HG03354 (cell line): Measurements from ENCODE around the gene PLCG1.
A peak's percentile ranks its signal among the peaks of the same experiment; 100 is the strongest.

Source experiments
- ATAC-seq: cut with Tn5 transposase; IDR thresholded peaks from one replicate; pipeline ENCODE4 v1.9.1; 2021; ENCODE audit warnings: mild to moderate bottlenecking; ENCODE audit not compliant: unreplicated experiment, poor library complexity, severe bottlenecking

The PLCG1 gene

DNA sequence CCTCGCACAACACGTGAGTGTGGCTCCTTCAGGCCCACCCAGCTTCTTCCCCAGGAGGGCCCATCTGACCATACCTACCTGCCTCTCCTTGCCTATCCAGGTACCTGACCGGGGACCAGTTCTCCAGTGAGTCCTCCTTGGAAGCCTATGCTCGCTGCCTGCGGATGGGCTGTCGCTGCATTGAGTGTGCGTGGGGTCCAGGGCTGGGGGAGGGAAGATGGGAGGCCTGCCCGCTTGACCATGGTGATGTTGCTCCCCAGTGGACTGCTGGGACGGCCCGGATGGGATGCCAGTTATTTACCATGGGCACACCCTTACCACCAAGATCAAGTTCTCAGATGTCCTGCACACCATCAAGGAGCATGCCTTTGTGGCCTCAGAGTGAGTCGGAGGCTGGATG, 26.5 kb downstream of the PLCG1 start:
- ATAC-seq, result no peak

DNA sequence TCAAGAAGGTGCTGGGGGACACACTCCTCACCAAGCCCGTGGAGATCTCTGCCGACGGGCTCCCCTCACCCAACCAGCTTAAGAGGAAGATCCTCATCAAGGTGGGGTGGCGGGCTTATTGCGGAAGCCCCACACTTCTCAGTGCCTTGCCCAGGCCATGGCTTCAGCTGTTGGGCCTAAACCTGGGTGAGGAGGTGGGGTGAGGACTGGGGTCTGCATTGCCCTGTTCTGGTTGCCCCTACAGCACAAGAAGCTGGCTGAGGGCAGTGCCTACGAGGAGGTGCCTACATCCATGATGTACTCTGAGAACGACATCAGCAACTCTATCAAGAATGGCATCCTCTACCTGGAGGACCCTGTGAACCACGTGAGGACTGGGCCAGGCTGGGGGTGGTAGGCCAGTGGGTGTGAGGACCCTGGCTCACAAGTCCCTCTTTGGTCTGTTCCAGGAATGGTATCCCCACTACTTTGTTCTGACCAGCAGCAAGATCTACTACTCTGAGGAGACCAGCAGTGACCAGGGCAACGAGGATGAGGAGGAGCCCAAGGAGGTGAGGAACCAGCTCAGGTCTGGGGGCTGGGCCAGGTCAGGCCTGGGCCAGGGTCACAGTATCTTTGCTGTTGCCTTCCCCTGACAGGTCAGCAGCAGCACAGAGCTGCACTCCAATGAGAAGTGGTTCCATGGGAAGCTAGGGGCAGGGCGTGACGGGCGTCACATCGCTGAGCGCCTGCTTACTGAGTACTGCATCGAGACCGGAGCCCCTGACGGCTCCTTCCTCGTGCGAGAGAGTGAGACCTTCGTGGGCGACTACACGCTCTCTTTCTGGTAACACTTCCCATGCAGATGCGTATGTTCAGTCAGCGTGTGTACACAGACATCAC, 27.9 kb downstream of the PLCG1 start:
- no peak for ATAC-seq

DNA sequence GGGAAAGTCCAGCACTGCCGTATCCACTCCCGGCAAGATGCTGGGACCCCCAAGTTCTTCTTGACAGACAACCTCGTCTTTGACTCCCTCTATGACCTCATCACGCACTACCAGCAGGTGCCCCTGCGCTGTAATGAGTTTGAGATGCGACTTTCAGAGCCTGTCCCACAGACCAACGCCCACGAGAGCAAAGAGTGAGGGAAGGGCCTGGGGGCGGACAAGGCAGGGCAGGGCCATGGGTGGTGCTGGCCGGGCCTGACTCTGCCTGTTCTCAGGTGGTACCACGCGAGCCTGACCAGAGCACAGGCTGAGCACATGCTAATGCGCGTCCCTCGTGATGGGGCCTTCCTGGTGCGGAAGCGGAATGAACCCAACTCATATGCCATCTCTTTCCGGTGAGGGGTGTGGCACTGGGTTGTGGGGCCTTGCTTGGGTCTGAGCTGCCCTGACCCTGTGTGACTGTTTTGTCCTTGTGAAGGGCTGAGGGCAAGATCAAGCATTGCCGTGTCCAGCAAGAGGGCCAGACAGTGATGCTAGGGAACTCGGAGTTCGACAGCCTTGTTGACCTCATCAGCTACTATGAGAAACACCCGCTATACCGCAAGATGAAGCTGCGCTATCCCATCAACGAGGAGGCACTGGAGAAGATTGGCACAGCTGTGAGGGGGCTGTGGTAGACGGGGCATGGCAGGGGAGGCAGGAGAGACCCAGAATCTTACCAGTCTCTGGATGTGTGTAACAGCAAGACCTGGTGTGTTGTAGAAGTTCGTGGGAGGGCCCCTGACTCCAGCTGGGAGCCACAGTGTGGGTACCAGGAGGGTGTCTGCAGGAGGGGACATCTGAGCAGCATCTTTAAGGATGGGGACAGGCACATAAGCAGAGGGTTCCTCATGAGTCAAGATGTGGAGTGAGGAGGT, 29.1 kb downstream of the PLCG1 start:
- ATAC-seq, result no peak

DNA sequence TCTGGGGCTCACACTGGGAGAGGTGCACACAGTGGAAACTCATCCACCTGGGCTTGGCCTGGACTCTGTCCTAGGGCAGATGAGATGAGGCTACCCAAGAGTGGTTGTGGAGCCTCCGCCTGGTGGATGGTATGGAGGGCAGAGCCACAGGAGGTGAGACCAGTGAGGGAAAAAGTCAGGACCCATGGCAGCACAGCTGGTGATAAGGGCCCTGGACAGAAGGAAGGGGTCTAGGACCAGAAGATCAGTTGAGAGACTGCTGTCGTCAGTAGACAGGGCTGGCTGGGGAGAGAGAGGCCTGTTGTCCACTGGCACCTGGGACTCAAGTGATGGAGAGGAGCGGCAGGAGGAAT, 29.8 kb downstream of the PLCG1 start:
- no peak for ATAC-seq

DNA sequence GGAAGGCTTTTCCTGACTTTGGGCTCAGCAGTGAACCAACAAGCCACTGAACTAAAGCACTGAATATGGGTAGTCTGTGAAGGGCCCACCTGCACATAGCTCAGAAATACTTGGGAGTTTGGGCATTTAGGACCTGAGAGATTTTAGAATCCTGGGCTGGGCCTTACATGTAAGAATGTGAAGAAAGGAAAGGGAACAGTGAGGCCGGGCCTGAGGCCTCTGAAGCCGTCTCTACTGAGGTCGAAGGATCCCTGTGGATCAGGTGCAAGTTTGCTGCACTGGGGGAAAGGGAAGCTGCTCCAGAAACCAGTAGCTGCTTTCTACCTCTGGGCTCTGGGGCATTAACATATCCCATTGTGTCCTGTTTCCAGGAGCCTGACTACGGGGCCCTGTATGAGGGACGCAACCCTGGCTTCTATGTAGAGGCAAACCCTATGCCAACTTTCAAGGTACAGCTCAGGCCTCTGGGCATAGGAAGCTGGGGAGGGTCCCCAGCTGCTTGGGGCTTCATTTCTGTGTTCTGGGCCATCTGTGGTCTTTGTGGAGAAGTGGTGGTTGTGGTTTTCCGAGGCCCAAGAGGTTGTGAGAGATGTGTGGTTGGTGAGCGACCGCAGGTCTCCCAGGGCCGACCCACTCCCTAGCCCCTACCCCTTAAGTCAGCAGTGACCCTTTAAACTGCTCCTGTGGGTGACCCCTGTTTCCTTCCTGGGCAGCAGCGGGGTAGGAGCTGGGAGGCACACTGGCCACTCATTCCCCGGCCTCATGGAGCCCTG, 30.3 kb downstream of the PLCG1 start:
- no peak for ATAC-seq

DNA sequence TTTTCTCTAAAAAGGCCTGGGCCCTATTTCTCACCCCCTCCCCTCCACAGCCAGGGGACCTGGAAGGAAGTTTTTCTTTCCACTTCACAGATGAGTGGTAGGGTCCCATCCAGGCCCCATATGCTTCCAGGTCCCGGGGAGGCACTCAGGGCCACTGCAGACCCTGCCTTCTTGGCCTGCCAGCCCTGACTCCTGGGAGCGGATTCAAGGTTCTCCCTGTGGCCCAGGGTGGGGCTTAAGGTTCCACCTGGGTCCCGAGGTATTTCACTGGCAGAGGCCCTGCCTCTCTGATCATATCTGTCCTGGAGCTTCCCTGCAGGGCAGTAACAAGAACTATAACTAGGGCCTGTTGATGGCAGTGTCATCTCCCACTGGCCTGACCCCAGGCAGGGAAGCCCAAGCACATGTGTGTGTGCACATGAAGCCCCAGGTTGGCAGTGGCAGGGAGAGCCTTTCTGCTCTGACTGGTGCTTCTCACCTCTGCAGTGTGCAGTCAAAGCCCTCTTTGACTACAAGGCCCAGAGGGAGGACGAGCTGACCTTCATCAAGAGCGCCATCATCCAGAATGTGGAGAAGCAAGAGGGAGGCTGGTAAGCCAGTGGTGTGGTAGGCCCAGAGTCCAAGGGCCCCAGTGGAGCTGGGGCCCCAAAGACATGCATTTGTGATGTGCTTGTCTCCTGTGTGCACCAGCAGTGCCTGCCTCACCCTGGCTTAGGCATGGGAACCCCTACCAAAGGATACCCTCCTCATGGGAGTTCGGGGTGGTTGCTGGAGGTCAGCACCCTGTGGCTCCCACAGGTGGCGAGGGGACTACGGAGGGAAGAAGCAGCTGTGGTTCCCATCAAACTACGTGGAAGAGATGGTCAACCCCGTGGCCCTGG, 31.2 kb downstream of the PLCG1 start:
- ATAC-seq, result no peak

DNA sequence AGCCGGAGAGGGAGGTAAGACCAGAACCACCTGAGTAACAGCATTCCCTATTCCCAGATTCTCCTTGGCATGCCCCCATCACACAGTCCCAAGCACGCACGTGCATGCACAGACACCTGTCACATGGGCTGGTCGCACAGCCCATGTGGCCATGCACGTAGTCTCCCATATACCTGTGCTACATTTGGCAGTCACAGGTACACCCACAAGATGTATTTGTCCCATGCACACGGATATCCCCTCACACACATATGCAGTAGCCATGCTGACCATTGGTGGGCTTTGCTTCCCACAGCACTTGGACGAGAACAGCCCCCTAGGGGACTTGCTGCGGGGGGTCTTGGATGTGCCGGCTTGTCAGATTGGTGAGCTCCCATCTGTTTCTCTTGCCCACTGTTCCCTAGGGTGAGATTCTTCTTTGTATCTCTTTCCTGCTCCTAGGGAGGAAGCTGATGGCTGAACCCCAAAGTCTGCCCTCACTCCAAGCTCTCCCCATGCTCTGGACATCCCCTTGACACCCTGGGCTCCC, 31.9 kb downstream of the PLCG1 start:
- ATAC-seq, result no peak

DNA sequence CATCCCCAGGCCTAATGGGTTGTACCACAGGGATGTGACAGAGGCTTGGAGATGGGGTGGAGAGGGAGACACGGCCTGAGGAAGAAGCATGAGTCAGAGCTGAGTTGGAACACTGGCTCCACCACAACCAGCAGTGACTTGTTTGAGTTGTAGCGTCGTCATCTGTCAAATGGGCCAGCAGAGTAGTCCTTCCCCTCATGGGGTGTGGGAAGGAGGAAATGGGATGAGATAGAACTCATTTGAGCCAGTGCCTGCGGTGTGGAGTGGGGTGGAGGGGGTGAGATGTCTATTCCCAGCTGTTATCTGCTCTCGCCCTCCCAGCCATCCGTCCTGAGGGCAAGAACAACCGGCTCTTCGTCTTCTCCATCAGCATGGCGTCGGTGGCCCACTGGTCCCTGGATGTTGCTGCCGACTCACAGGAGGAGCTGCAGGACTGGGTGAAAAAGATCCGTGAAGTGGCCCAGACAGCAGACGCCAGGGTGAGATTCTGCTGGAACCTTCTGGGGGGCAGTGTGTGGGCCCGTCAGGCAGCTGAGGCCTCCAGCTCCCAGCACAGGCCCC, 32.5 kb downstream of the PLCG1 start:
- ATAC-seq, result no peak

DNA sequence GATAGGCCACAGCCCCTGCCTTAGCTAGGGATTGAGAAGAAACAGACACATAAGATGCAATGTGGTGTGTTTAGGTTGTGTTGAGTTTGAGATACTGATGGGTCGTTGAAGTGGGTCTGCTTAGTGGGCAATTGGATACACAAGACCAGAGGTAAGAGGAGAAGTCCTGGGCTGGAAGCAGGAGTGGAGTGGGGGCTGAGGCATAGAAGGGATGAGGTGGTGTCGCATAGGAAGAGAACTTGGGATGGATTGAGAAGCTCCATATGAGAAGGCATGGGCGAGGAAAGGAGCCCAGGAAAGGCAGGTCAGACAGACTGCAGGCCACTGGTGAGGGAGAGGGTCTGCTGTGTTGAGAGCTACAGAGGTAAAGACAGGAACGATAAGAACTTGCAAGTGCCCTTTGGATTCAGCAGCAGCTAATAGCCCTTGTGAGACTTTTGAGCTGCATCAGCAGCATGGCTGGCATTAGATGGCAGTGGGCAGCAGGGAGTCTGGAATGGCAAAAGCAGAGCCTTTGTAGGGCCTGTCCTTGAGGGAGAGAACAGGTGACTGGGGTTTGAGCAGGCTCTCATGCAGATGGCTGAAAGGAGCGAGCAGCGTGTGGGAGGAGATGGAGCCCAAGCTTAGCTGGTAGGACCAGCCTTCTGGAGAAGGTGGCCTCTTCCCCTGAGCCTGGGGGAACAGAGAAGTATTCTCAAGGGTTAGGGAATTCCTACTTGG, 33.2 kb downstream of the PLCG1 start:
- no peak for ATAC-seq

DNA sequence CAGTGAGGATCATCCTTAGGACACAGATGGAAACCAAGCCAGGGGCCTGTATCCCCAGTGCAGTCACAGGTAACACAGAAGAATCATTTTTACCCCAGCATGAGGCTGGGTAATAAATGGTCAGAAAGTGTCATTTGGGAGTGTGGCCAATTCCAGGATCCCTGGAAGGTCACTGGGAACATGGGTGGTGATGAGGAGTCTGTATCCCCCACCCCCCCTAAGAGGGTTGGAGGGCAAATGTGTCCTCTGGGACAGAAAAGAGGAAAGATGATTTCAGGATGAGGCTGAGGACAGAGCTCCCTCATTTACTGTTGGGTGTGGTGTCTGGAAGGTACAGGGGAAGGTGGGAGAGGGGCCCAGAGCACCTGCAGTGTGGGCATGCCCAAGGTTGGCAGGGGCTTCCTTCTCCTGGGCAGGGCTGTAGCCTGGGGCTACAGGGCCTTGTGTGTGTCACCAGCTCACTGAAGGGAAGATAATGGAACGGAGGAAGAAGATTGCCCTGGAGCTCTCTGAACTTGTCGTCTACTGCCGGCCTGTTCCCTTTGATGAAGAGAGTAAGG, 34.5 kb downstream of the PLCG1 start:
- no peak for ATAC-seq

DNA sequence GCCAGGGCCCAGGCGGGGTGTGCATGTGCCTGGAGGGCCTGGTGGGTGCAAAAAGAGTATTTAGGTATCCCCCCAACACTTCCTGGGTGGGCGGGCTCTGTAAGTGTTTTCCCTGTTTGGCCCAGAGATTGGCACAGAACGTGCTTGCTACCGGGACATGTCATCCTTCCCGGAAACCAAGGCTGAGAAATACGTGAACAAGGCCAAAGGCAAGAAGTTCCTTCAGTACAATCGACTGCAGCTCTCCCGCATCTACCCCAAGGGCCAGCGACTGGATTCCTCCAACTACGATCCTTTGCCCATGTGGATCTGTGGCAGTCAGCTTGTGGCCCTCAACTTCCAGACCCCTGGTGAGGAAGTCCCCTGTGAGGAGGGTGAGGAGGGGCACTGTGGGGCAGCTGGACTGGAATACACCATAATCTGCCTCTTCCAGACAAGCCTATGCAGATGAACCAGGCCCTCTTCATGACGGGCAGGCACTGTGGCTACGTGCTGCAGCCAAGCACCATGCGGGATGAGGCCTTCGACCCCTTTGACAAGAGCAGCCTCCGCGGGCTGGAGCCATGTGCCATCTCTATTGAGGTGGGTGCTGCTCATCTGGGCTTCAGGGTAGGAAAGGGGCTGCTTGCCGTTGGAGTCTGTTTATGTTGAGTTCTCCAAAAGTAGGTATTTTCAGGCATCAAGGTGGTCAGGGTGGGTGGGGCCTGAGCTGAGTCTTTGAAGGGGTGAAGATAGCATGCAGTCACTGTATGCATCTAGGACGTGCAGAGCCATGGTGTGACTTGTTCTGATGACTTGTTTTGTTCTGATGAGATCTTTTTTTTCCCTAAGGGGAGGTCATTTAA, 35.2 kb downstream of the PLCG1 start:
- ATAC-seq, result peak; percentile 8

DNA sequence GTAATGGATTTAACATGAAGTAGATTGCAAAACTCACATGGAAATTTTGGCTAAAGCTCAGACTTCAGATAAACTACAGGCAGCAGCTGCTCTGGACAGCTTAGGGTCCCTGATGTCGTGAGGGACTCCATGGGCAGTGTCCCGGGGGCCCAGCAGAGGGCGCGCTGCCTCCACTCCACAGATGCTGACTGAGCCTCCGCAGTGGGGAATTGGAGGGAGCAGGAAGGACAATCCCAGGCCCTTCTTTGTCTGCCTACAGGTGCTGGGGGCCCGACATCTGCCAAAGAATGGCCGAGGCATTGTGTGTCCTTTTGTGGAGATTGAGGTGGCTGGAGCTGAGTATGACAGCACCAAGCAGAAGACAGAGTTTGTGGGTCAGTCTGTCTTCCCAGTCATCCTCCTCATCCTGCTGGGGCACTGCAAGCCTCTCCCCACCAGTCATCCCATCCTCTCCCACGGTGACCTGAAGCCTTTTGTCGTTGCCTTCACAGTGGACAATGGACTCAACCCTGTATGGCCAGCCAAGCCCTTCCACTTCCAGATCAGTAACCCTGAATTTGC, 35.9 kb downstream of the PLCG1 start:
- ATAC-seq, result peak; percentile 66

DNA sequence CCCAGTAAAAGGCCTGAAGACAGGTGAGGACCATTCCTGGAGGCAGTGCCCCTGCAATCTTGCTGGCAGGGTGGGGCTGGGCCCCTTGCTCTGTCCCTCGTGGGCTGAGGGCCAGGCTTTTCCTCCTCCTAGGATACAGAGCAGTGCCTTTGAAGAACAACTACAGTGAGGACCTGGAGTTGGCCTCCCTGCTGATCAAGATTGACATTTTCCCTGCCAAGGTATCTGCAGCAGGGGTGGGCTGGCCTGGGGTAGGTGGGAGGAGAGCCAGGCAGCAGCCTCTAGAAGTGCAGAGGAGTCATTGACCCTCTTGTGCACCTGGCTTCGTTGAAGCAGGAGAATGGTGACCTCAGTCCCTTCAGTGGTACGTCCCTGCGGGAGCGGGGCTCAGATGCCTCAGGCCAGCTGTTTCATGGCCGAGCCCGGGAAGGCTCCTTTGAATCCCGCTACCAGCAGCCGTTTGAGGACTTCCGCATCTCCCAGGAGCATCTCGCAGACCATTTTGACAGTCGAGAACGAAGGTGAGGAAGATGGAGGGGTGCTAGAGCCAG, 36.5 kb downstream of the PLCG1 start:
- no peak for ATAC-seq

DNA sequence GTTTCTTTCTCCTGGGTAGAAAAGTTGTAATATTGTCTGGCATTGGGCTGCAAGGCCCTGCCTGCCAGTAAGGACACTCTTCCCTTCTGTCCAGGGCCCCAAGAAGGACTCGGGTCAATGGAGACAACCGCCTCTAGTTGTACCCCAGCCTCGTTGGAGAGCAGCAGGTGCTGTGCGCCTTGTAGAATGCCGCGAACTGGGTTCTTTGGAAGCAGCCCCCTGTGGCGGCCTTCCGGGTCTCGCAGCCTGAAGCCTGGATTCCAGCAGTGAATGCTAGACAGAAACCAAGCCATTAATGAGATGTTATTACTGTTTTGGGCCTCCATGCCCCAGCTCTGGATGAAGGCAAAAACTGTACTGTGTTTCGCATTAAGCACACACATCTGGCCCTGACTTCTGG, 37.0 kb downstream of the PLCG1 start:
- ATAC-seq, result no peak

DNA sequence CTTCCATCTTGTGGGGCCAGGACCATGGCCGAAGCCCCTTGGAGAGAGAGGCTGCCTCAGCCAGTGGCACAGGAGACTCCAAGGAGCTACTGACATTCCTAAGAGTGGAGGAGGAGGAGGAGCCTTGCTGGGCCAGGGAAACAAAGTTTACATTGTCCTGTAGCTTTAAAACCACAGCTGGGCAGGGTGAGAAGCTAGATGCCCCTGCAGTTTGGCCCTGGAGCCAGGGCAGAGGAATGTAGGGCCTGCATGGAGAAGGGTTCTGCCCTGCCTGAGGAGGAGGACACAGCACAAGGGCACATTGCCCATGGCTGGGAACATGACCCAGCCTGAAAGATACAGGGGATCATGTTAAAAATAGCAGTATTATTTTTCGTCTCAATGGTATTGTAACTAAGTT, 37.4 kb downstream of the PLCG1 start:
- ATAC-seq, result no peak

DNA sequence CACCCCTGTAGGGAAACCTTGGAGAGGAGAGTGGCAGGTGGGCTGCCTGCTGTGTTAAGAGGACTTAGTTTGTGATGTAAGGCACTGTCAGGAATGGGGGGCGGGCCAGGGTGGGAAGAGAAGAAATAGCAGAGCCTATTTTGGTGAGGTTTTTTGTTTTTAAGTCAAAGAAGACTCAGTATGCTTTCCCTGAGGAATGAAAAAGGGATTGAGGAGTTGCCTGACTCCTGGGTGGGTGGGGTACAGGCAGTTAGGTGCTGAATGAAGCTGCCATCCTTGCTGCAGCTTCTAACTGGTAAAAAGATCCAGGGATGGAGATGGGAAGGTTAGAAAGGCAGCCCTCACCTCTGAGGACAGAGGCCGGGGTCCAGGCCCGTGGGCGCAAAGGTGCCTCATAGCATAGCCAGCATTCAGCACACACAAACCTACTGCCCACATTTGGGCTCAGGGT, 37.9 kb downstream of the PLCG1 start:
- ATAC-seq, result no peak
